Measurements from ENCODE around the gene KCTD7.
A peak's percentile ranks its signal among the peaks of the same experiment; 100 is the strongest.

DNA sequence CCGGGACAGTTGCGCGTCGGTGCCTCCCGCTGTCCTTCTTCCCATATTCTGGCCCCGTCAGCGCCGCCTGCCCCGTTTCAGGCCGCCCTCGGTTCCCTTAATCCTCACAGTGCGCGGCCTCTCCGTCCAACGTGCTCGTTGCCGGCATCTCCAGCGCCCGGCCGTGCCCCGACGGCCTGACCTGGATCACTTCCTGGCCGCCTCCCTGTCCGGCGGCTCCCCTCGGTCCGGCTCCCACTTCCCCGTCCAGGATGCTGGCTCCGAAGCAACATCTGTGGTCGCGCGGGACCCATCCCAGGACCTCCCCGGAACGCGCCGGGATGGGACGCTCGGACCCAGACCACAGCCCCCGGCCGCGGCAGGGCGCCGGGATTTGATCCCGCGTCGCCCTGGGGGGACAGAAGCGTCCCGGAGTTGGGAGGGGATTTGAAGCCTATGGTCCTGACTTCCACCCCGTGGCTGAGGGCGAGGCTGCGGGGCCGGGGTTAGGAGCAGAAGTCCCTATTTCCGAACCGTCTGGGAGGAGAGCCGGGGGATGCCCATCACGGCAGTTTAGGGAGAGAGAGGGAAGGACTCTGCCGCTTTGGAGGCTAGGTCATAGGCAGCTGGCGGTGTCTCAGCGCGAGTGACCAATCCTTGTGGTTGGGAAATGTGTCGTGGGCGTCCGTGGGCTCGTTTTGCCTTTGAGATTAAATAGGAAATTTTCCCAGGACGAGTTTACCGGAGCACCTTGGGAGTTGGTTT, 53.8 kb downstream of the KCTD7 start:
- no peak for TF ChIP-seq ESRRG (CRISPR knock-in tag; IDR thresholded peaks at IDR 0.05)
- no peak for TF ChIP-seq ZNF565 (CRISPR knock-in tag; conservative IDR thresholded peaks at IDR 0.05; ENCODE audit: low read depth)
- TF ChIP-seq ZFP3 (CRISPR knock-in tag; IDR thresholded peaks at IDR 0.05), result peak; percentile 29; the same call in 1 of the 2 replicates
- TF ChIP-seq ZNF8 (CRISPR knock-in tag; IDR thresholded peaks at IDR 0.05), result no peak
- TF ChIP-seq, protein P1, sequence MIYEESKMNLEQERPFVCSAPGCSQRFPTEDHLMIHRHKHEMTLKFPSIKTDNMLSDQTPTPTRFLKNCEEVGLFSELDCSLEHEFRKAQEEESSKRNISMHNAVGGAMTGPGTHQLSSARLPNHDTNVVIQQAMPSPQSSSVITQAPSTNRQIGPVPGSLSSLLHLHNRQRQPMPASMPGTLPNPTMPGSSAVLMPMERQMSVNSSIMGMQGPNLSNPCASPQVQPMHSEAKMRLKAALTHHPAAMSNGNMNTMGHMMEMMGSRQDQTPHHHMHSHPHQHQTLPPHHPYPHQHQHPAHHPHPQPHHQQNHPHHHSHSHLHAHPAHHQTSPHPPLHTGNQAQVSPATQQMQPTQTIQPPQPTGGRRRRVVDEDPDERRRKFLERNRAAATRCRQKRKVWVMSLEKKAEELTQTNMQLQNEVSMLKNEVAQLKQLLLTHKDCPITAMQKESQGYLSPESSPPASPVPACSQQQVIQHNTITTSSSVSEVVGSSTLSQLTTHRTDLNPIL (CRISPR knock-in tag; IDR thresholded peaks at IDR 0.05; ENCODE audit: low read depth), result no peak
- no peak for TF ChIP-seq CSDC2 (CRISPR knock-in tag; IDR thresholded peaks at IDR 0.05)
- TF ChIP-seq ZFP30 (CRISPR knock-in tag; IDR thresholded peaks at IDR 0.05), result no peak

Measured in SK-N-SH treated with all-trans-retinoic acid at 6 μM for 48 hours (cell line).